Adrenal gland (tissue), 12 donors: Measurements from ENCODE around the gene GPR132. TPM values are rescaled to one million over a fixed set of nuclear protein-coding genes. Genes with fewer than 3 reads are reported as not detected.

Experiments
- DNase-seq, 7 donors: peaks; one replicate each; pipeline ENCODE4 v3.0.0-alpha.2; 2019 to 2020
- H3K27ac ChIP-seq, 5 donors: fragments of 200-600 bp; sonication (generic) in 4 of 5; 1 replicate in 3 of 5; 2 replicates in 2 of 5; pipeline versions ENCODE4 v1.5.1 to v1.8.0; 2016 to 2020; ENCODE audit warnings: mild to moderate bottlenecking in 1 of 5
- H3K27me3 ChIP-seq: fragments of 200-600 bp; 2 replicates; pipeline ENCODE4 v1.8.0; 2021
- H3K36me3 ChIP-seq, 2 donors: fragments of 200-600 bp; replicated peaks in 1 of 2; 1 replicate in 1 of 2; 2 replicates in 1 of 2; pipeline versions ENCODE4 v1.5.1 to v1.8.0; 2018 to 2022
- H3K4me1 ChIP-seq, 2 donors: fragments of 200-600 bp; replicated peaks in 1 of 2; 1 replicate in 1 of 2; 2 replicates in 1 of 2; pipeline versions ENCODE4 v1.5.1 to v1.8.0; 2018 to 2021
- H3K4me3 ChIP-seq, 4 donors: fragments of 200-600 bp; sonication (generic) in 3 of 4; one replicate each; pipeline ENCODE4 v1.5.1; 2016 to 2018
- H3K9me3 ChIP-seq, 3 donors: fragments of 200-600 bp; sonication (generic) in 1 of 3; replicated peaks in 1 of 3; 1 replicate in 2 of 3; 2 replicates in 1 of 3; pipeline versions ENCODE4 v1.5.1 to v1.8.0; 2016 to 2021
- POLR2A ChIP-seq, 2 donors: fragments of 450-650 bp; IDR thresholded peaks; one replicate each; pipeline ENCODE4 v1.6.1; 2017; ENCODE audit warnings: antibody characterized with exemption in 2 of 2, mild to moderate bottlenecking in 2 of 2, moderate library complexity in 1 of 2
- WGBS, 4 donors: extraction: QIAGEN DNeasy Blood & Tissue Kit in 2 of 4; methylation state at CpG; one replicate each; pipeline versions ENCODE4 v1.1.5 to v1.1.7; 2013 to 2017; 5-methylcytosine and 5-hydroxymethylcytosine counted together
- intact Hi-C, 2 donors: fragments of 100-400 bp; cut with DNase I; formaldehyde crosslinking; loops; one replicate each; pipeline versions ENCODE4 v1.14.1 to v1.15.0; 2022 to 2023
- polyA plus RNA-seq, 3 donors: library from polyadenylated mRNA; stranded (reverse); fragments of 200-250 nt in 2 of 3; fragments of 350-450 nt in 1 of 3; fragmentation: Illumina TruSeq in 1 of 3; extraction: RNeasy Lipid Tissue Mini Kit (QIAGEN cat#74804) in 1 of 3; gene quantifications; one replicate each; pipeline ENCODE4 v1.2.3, GENCODE V29; 2013 to 2014
- total RNA-seq, 9 donors: library from RNA; depleted of rRNA in 4 of 9; stranded (reverse); fragments of >200 nt in 4 of 9; fragments of 120-200 nt in 1 of 9; fragmentation: NEBNext Ultra II Directional in 1 of 9; extraction: Animal tissue kit (Norgen Biotek cat#: 25700) in 1 of 9; gene quantifications; one replicate each; pipeline versions ENCODE4 v1.1.0 to v1.2.4, GENCODE V29; 2013 to 2023
- TF ChIP-seq, protein P1 (sequence below), 6 experiments: fragments of 450-650 bp in 4 of 6; fragments of 200-600 bp in 2 of 6; sonication (generic) in 1 of 6; IDR thresholded peaks; 1 replicate in 5 of 6; 2 replicates in 1 of 6; pipeline versions ENCODE4 v1.5.1 to v1.8.0; 2016 to 2021; ENCODE audit warnings: antibody characterized with exemption in 6 of 6, mild to moderate bottlenecking in 2 of 6, moderate library complexity in 1 of 6
- donor health status: healthy with polysubstance abuse.
- donor health status: Bipolar disorder and iron deficiency.
- donor health status: DM: yes; HTN: yes; CAD: no.
- donor health status: DM: no; HTN: no; CAD: no.
- donor health status: DM: no; HTN: no; CAD: no.
- donor health status: DM: yes; HTN: yes; CAD: no.

Gene GPR132
- total and polyA plus RNA-seq, 12 donors, result 0.17 to 11.7 (median 1.6) TPM

DNA sequence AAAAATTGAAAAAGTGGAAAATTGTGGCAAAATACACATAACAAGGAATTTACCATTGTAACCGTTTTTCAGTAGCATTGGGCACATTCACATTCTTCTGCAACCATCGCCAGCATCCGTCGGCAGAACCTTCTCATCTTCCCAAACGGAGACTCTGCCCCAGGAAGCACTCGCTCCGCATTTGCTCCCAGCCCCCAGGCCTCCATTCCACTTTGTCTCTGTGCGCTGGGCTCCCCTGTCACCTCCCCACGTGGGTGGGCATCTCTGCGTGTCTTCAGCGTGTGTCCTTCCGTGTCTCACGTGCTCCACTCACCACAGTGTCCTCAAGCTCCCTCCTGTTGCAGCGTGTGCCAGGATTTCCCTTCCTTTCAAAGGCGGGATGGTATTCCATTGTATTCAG is 9.9 kb downstream of the GPR132 start:
- no peak for DNase-seq
- H3K27ac ChIP-seq, result no peak overlapping the region
- no peaks in the 10 kb centered on the region for H3K36me3 ChIP-seq
- TF ChIP-seq, protein P1, sequence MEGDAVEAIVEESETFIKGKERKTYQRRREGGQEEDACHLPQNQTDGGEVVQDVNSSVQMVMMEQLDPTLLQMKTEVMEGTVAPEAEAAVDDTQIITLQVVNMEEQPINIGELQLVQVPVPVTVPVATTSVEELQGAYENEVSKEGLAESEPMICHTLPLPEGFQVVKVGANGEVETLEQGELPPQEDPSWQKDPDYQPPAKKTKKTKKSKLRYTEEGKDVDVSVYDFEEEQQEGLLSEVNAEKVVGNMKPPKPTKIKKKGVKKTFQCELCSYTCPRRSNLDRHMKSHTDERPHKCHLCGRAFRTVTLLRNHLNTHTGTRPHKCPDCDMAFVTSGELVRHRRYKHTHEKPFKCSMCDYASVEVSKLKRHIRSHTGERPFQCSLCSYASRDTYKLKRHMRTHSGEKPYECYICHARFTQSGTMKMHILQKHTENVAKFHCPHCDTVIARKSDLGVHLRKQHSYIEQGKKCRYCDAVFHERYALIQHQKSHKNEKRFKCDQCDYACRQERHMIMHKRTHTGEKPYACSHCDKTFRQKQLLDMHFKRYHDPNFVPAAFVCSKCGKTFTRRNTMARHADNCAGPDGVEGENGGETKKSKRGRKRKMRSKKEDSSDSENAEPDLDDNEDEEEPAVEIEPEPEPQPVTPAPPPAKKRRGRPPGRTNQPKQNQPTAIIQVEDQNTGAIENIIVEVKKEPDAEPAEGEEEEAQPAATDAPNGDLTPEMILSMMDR (IDR thresholded peaks at IDR 0.05), result no peak
- no peak for TF ChIP-seq POLR2A (IDR thresholded peaks at IDR 0.05)
- H3K9me3 ChIP-seq, result no peaks in the 10 kb centered on the region
- peaks cover 5% of the 10 kb centered on the region for H3K27me3 ChIP-seq
- H3K4me3 ChIP-seq, result no peak overlapping the region
- intact Hi-C loops, result no loop called here
- H3K4me1 ChIP-seq, result no peaks in the 10 kb centered on the region
- WGBS, 4 donors, result 52 to 62% (median 60%) methylated on average over 15 of the region's 15 CpGs

DNA sequence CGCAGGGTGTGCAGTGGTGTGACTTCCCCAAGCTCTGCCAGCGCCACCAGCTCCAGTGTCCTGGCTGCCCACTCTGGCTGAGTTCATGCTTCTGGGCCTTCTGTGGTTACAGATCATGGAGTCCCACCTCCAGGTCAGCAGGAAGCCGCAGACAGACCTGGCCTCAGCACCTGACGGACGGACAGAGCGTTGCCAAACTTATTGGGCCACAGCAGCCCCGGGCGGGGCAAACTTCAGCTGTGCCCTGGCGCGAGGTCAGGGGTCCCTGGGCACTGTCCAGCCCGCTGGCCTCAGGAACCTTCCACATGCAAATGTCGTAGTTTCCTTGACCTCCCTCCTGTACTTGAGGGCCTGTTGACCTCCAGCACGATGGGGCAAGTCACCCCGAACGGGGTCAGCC is 11.2 kb downstream of the GPR132 start:
- TF ChIP-seq POLR2A (IDR thresholded peaks at IDR 0.05), result no peak
- TF ChIP-seq, protein P1 (IDR thresholded peaks at IDR 0.05), result no peak
- Histone ChIP-seq H3K4me1 (no peaks in the 10 kb centered on the region), H3K27ac (no peak overlapping the region), H3K36me3 (no peaks in the 10 kb centered on the region), H3K27me3 (peaks cover 12% of the 10 kb centered on the region), H3K4me3 (no peak overlapping the region), H3K9me3 (no peaks in the 10 kb centered on the region)
- intact Hi-C loops, result no loop called here
- WGBS, 4 donors, result 89 to 92% (median 90%) methylated on average over 11 to 15 of the region's 15 CpGs
- no peak for DNase-seq

DNA sequence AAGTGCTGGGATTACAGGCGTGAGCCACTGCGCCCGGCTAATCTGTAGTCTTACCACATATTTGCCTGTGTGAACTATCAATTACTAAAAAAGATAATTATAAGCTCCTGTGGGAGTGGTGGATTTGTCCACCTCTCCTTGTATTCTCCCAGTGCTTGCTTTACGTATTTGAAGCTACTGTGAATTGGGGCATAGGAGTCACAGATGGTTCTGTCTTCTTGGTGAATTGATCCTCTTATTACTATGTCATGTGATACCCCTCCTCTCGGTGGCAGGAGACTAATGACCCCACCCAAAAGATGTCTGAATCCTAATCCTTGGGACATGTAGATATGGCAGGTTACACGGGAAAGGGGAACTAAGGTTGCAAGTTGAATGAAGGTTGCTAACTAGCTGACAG is 11.8 kb downstream of the GPR132 start:
- WGBS, 4 donors, result 71 to 86% (median 81%) methylated on average over 6 of the region's 6 CpGs
- intact Hi-C loops, result no loop called here

DNA sequence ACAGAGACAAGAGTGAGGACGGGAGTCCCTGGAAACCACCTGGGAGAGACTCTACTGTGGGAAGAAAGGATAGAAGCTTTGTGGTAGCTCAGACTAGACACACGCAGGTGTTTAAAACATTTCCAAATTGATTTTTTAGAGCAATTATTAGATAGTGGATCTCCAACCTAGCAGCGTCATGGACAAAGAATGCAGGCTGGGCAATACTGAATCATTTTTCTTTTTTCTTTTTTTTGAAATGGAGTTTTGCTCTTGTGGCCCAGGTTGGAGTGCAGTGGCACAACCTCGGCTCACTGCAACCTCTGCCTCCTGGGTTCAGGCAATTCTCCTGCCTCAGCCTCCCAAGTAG is 13.1 kb downstream of the GPR132 start:
- Histone ChIP-seq H3K27me3 (peaks cover 10% of the 10 kb centered on the region), H3K36me3 (no peaks in the 10 kb centered on the region), H3K4me1 (no peaks in the 10 kb centered on the region), H3K27ac (no peak overlapping the region), H3K4me3 (no peak overlapping the region), H3K9me3 (no peaks in the 10 kb centered on the region)
- DNase-seq, result no peak
- intact Hi-C loops, result no loop called here
- 68 to 82% (median 77%) methylated on average over 4 of the region's 4 CpGs for WGBS, 4 donors
- no peak for TF ChIP-seq POLR2A (IDR thresholded peaks at IDR 0.05)
- TF ChIP-seq, protein P1 (IDR thresholded peaks at IDR 0.05), result no peak

More for the DNA sequence above, 11.8 kb downstream of the GPR132 start:
- Histone ChIP-seq H3K4me3 (no peak overlapping the region), H3K4me1 (no peaks in the 10 kb centered on the region), H3K9me3 (no peaks in the 10 kb centered on the region), H3K27ac (no peak overlapping the region), H3K36me3 (no peaks in the 10 kb centered on the region), H3K27me3 (peaks cover 10% of the 10 kb centered on the region)
- TF ChIP-seq POLR2A (IDR thresholded peaks at IDR 0.05), result no peak
- TF ChIP-seq, protein P1 (IDR thresholded peaks at IDR 0.05), result no peak
- DNase-seq, result no peak
